Liver (tissue), 9 donors: ENCODE results near the gene NCK2. TPM values are rescaled to one million over a fixed set of nuclear protein-coding genes. Genes with fewer than 3 reads are reported as not detected.

Source experiments
- DNase-seq: peaks from one replicate; pipeline ENCODE4 v3.0.0-alpha.2; 2017; ENCODE audit warnings: low spot score
- H3K27ac ChIP-seq, 2 donors: one replicate each; pipeline ENCODE4 v1.7.0; 2013; ENCODE audit warnings: inconsistent platforms in 2 of 2, low read length in 2 of 2, control low read depth in 1 of 2, low read depth in 1 of 2, mild to moderate bottlenecking in 1 of 2
- H3K27me3 ChIP-seq, 4 donors: one replicate each; pipeline versions ENCODE4 v1.6.1 to v1.7.0; 2013; ENCODE audit warnings: low read length in 3 of 4, inconsistent platforms in 1 of 4, mild to moderate bottlenecking in 1 of 4, moderate library complexity in 1 of 4; ENCODE audit not compliant: control insufficient read depth in 4 of 4, insufficient read depth in 4 of 4
- H3K36me3 ChIP-seq, 4 donors: one replicate each; pipeline versions ENCODE4 v1.6.1 to v1.7.0; 2013; ENCODE audit warnings: low read length in 3 of 4, mild to moderate bottlenecking in 3 of 4, low read depth in 1 of 4, moderate library complexity in 1 of 4; ENCODE audit not compliant: control insufficient read depth in 4 of 4, insufficient read depth in 3 of 4
- H3K4me1 ChIP-seq, 4 donors: one replicate each; pipeline versions ENCODE4 v1.6.1 to v1.7.0; 2013; ENCODE audit warnings: low read length in 3 of 4, mild to moderate bottlenecking in 3 of 4, moderate library complexity in 1 of 4; ENCODE audit not compliant: control insufficient read depth in 4 of 4, insufficient read depth in 4 of 4
- H3K4me3 ChIP-seq, 3 donors: one replicate each; pipeline versions ENCODE4 v1.6.1 to v1.7.0; 2013; ENCODE audit warnings: low read length in 3 of 3, control low read depth in 1 of 3, low read depth in 1 of 3, mild to moderate bottlenecking in 1 of 3
- H3K9ac ChIP-seq, 2 donors: one replicate each; pipeline ENCODE4 v1.7.0; 2013; ENCODE audit warnings: low read length in 2 of 2, mild to moderate bottlenecking in 2 of 2, moderate library complexity in 2 of 2, control low read depth in 1 of 2, low read depth in 1 of 2
- H3K9me3 ChIP-seq, 4 donors: one replicate each; pipeline versions ENCODE4 v1.6.1 to v1.7.0; 2013; ENCODE audit warnings: low read length in 3 of 4; ENCODE audit not compliant: control insufficient read depth in 4 of 4
- EGR1 ChIP-seq, 2 donors: IDR thresholded peaks; 2 replicates each; pipeline ENCODE4 v1.6.1; 2016 to 2018; ENCODE audit warnings: antibody characterized with exemption in 2 of 2, low read depth in 2 of 2
- FOXA1 ChIP-seq: IDR thresholded peaks from 2 replicates; pipeline ENCODE4 v1.6.1; 2016; ENCODE audit warnings: antibody characterized with exemption
- FOXA2 ChIP-seq: IDR thresholded peaks from 2 replicates; pipeline ENCODE4 v1.6.1; 2016; ENCODE audit warnings: antibody characterized with exemption
- GABPA ChIP-seq, 2 donors: IDR thresholded peaks in 1 of 2; conservative IDR thresholded peaks in 1 of 2; 2 replicates each; pipeline ENCODE4 v1.6.1; 2016; ENCODE audit warnings: antibody characterized with exemption in 2 of 2, mild to moderate bottlenecking in 1 of 2, moderate library complexity in 1 of 2
- HNF4A ChIP-seq, 2 donors: conservative IDR thresholded peaks; 2 replicates each; pipeline ENCODE4 v1.6.1; 2016; ENCODE audit warnings: antibody characterized with exemption in 2 of 2, mild to moderate bottlenecking in 2 of 2
- HNF4G ChIP-seq: IDR thresholded peaks from 2 replicates; pipeline ENCODE4 v1.6.1; 2016; ENCODE audit warnings: antibody characterized with exemption
- JUND ChIP-seq, 2 donors: IDR thresholded peaks; 2 replicates each; pipeline ENCODE4 v1.6.1; 2016; ENCODE audit warnings: antibody characterized with exemption in 2 of 2
- NR2F2 ChIP-seq: IDR thresholded peaks from 2 replicates; pipeline ENCODE4 v1.6.1; 2016; ENCODE audit warnings: antibody characterized with exemption
- RAD21 ChIP-seq, 2 donors: IDR thresholded peaks; 2 replicates each; pipeline ENCODE4 v1.6.1; 2016; ENCODE audit warnings: antibody characterized with exemption in 2 of 2, mild to moderate bottlenecking in 2 of 2
- SP1 ChIP-seq: IDR thresholded peaks from 2 replicates; pipeline ENCODE4 v1.6.1; 2018; ENCODE audit warnings: antibody characterized with exemption, mild to moderate bottlenecking
- YY1 ChIP-seq: IDR thresholded peaks from 2 replicates; pipeline ENCODE4 v1.6.1; 2016; ENCODE audit warnings: antibody characterized with exemption, mild to moderate bottlenecking
- WGBS: extraction: QIAGEN DNeasy Blood & Tissue Kit; methylation state at CpG from one replicate; pipeline ENCODE4 v1.1.7; 2013; 5-methylcytosine and 5-hydroxymethylcytosine counted together
- polyA plus RNA-seq, 2 donors: library from polyadenylated mRNA; stranded (reverse) in 1 of 2; unstranded in 1 of 2; fragments of 200-250 nt in 1 of 2; fragments of >200 nt in 1 of 2; fragmentation: Nextera tagmentation in 1 of 2; extraction: Ambion mirVana in 1 of 2; gene quantifications; one replicate each; pipeline versions ENCODE4 v1.2.1 to v1.2.3, GENCODE V29; 2013 to 2015
- total RNA-seq, 2 donors: library from RNA; depleted of rRNA; stranded (reverse); fragments of >200 nt; gene quantifications; one replicate each; pipeline ENCODE4 v1.2.3, GENCODE V29; 2014
- TF ChIP-seq, protein P1 (sequence below): IDR thresholded peaks from 2 replicates; pipeline ENCODE4 v1.6.1; 2016; ENCODE audit warnings: antibody characterized with exemption, mild to moderate bottlenecking
- TF ChIP-seq, protein P2 (sequence below): fragments of 150-350 bp; IDR thresholded peaks from 2 replicates; pipeline ENCODE4 v1.5.1; 2017; ENCODE audit warnings: improper control_type of control experiment, low read depth, low read length; ENCODE audit not compliant: missing input control
- TF ChIP-seq, protein P3 (sequence below): IDR thresholded peaks from 2 replicates; pipeline ENCODE4 v1.6.1; 2016; ENCODE audit warnings: antibody characterized with exemption
- TF ChIP-seq, protein P4 (sequence below): IDR thresholded peaks from 2 replicates; pipeline ENCODE4 v1.6.1; 2016; ENCODE audit warnings: antibody characterized with exemption
- donor health status: healthy.
- donor health status: healthy.
- donor health status: healthy.
- donor health status: healthy.
- donor health status: healthy.

Gene NCK2
- total and polyA plus RNA-seq, 4 donors, result 3.4 to 15.0 (median 10.7) TPM

DNA sequence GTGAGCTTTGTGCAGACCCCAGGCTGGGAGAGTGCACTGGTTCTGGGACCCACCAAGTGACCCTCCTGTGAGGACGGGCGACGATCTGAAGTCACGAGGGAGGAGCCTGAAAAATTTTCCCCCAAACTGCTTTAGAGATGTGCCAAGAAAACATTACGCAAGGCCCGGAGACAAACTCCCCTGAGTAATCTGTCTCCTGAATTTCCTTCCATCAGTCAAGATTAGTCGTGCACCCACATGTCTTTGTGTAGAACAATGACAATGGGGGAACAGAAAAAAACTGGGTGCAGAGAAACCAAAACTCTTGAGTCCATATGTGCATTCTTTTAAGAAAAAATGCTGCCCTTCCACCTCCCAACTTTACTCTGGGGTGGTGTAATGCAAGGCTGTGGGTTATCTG lies 12.6 kb upstream of the NCK2 start (continued):
- TF ChIP-seq, protein P1, sequence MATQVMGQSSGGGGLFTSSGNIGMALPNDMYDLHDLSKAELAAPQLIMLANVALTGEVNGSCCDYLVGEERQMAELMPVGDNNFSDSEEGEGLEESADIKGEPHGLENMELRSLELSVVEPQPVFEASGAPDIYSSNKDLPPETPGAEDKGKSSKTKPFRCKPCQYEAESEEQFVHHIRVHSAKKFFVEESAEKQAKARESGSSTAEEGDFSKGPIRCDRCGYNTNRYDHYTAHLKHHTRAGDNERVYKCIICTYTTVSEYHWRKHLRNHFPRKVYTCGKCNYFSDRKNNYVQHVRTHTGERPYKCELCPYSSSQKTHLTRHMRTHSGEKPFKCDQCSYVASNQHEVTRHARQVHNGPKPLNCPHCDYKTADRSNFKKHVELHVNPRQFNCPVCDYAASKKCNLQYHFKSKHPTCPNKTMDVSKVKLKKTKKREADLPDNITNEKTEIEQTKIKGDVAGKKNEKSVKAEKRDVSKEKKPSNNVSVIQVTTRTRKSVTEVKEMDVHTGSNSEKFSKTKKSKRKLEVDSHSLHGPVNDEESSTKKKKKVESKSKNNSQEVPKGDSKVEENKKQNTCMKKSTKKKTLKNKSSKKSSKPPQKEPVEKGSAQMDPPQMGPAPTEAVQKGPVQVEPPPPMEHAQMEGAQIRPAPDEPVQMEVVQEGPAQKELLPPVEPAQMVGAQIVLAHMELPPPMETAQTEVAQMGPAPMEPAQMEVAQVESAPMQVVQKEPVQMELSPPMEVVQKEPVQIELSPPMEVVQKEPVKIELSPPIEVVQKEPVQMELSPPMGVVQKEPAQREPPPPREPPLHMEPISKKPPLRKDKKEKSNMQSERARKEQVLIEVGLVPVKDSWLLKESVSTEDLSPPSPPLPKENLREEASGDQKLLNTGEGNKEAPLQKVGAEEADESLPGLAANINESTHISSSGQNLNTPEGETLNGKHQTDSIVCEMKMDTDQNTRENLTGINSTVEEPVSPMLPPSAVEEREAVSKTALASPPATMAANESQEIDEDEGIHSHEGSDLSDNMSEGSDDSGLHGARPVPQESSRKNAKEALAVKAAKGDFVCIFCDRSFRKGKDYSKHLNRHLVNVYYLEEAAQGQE, result no peak

DNA sequence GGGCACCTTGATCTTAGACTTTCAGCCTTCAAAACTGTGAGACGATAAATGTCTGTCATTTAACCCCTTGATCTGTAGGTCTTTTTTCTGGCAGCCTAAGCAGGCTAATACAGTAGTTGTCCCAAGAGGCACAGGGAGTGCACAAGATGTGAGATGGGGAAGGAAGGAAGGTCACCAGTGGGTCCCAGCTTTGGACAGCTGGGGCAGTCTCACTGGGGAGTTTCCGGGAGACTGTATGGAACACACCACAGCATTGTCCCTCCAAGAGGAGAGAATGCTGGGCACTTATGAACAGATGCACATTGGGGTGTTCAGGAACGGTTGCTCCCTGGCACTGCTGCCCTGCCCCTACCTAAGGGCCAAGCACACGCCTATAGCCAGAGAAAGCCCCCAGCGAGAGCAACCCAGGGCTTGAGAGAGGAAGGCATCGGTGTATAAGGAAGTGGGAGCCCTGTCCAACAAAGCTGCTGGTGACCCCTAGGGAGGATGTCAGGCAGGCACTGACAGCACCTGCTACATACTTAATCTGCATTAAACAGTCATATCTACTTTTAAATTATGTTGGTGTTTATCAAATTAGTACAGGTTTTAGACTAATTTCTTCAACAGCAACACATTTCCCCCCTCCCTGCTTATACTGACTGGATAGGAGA lies 11.6 kb upstream of the NCK2 start:
- Histone ChIP-seq H3K27me3 (peaks cover 0 to 5% (median 1%) of the 10 kb centered on the region in 4 donors), H3K4me1 (no peaks in the 10 kb centered on the region), H3K27ac (no peak overlapping the region), H3K36me3 (no peaks in the 10 kb centered on the region), H3K4me3 (no peak overlapping the region), H3K9ac (no peak overlapping the region), H3K9me3 (peaks cover 0 to 5% (median 1%) of the 10 kb centered on the region in 4 donors)
- WGBS, result 68% methylated on average over 6 of the region's 6 CpGs
- no peak for DNase-seq
- no peak for TF ChIP-seq SP1
- TF ChIP-seq FOXA2, result no peak
- no peak for TF ChIP-seq GABPA (IDR thresholded peaks at IDR 0.05 in 1 of 2, conservative IDR thresholded peaks at IDR 0.05 in 1 of 2)
- no peak for TF ChIP-seq RAD21 (IDR thresholded peaks at IDR 0.05)
- TF ChIP-seq, protein P1, result no peak
- TF ChIP-seq, protein P2, sequence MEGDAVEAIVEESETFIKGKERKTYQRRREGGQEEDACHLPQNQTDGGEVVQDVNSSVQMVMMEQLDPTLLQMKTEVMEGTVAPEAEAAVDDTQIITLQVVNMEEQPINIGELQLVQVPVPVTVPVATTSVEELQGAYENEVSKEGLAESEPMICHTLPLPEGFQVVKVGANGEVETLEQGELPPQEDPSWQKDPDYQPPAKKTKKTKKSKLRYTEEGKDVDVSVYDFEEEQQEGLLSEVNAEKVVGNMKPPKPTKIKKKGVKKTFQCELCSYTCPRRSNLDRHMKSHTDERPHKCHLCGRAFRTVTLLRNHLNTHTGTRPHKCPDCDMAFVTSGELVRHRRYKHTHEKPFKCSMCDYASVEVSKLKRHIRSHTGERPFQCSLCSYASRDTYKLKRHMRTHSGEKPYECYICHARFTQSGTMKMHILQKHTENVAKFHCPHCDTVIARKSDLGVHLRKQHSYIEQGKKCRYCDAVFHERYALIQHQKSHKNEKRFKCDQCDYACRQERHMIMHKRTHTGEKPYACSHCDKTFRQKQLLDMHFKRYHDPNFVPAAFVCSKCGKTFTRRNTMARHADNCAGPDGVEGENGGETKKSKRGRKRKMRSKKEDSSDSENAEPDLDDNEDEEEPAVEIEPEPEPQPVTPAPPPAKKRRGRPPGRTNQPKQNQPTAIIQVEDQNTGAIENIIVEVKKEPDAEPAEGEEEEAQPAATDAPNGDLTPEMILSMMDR, result no peak
- no peak for TF ChIP-seq JUND (IDR thresholded peaks at IDR 0.05)
- TF ChIP-seq YY1, result no peak
- TF ChIP-seq NR2F2, result no peak
- TF ChIP-seq HNF4A (conservative IDR thresholded peaks at IDR 0.05), result no peak
- no peak for TF ChIP-seq FOXA1
- TF ChIP-seq, protein P3, sequence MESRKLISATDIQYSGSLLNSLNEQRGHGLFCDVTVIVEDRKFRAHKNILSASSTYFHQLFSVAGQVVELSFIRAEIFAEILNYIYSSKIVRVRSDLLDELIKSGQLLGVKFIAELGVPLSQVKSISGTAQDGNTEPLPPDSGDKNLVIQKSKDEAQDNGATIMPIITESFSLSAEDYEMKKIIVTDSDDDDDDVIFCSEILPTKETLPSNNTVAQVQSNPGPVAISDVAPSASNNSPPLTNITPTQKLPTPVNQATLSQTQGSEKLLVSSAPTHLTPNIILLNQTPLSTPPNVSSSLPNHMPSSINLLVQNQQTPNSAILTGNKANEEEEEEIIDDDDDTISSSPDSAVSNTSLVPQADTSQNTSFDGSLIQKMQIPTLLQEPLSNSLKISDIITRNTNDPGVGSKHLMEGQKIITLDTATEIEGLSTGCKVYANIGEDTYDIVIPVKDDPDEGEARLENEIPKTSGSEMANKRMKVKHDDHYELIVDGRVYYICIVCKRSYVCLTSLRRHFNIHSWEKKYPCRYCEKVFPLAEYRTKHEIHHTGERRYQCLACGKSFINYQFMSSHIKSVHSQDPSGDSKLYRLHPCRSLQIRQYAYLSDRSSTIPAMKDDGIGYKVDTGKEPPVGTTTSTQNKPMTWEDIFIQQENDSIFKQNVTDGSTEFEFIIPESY, result no peak
- TF ChIP-seq HNF4G, result no peak
- TF ChIP-seq EGR1 (IDR thresholded peaks at IDR 0.05; ENCODE audit: low read depth in 2 of 2), result no peak
- TF ChIP-seq, protein P4, sequence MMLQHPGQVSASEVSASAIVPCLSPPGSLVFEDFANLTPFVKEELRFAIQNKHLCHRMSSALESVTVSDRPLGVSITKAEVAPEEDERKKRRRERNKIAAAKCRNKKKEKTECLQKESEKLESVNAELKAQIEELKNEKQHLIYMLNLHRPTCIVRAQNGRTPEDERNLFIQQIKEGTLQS, result no peak
